Measurements from ENCODE around the gene ADPRHL1. TPM values are rescaled to one million over a fixed set of nuclear protein-coding genes. Genes with fewer than 3 reads are reported as not detected.
A peak's percentile ranks its signal among the peaks of the same experiment; 100 is the strongest.

ADPRHL1 gene
- total and polyA plus RNA-seq, 4 donors = 0.28 to 0.67 (median 0.55) TPM

DNA sequence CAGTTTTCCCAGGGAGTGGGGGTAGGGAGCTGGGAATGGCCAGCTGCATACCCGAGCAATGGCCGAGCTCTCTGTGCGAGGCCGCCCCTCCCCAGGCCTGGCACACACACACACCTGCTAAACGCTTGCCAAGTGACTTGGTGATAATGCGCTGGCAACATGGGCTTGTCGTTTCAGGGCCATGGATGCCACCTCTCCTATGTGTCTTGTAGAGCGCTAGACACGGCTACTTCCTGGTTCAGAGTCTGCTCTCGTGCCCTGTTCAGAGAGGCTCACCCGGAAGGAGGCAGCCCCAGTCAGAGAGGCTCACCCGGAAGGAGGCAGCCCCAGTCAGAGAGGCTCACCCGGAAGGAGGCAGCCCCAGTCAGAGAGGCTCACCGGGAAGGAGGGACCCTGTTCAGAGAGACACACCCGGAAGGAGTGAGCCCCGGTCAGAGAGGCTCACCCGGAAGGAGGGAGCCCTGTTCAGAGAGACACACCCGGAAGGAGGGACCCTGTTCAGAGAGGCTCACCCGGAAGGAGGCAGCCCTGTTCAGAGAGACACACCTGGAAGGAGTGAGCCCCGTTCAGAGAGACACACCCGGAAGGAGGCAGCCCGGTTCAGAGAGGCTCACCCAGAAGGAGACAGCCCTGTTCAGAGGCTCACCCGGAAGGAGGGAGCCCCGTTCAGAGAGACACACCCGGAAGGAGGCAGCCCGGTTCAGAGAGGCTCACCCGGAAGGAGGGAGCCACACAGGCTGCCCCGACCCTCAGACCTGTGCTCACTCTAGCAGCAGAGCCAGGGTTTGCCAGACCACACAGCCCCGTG lies 4.2 kb downstream of the ADPRHL1 start:
- H3K27me3 ChIP-seq (ENCODE audit: control insufficient read depth in 4 of 4, insufficient read depth in 4 of 4, low read length in 3 of 4) = no peaks in the 10 kb centered on the region
- peaks cover 0 to 4% (median 1%) of the 10 kb centered on the region in 4 donors for H3K4me1 ChIP-seq (ENCODE audit: control insufficient read depth in 4 of 4, insufficient read depth in 4 of 4, low read length in 3 of 4)
- peaks cover 0 to 4% (median 3%) of the 10 kb centered on the region in 4 donors for H3K36me3 ChIP-seq (ENCODE audit: control insufficient read depth in 4 of 4, insufficient read depth in 3 of 4, low read depth in 1 of 4, low read length in 3 of 4)
- H3K27ac ChIP-seq (ENCODE audit: low read depth in 1 of 2, low read length in 2 of 2) = peak overlapping the region in 1 of 2 donors; percentile 15
- no peaks in the 10 kb centered on the region for H3K9me3 ChIP-seq (ENCODE audit: control insufficient read depth in 4 of 4, low read length in 3 of 4)
- no peak overlapping the region for H3K4me3 ChIP-seq (ENCODE audit: low read depth in 1 of 3, low read length in 3 of 3)
- 68% methylated on average over 29 of the region's 29 CpGs for WGBS
- DNase-seq (ENCODE audit: low spot score) = no peak
- peak; percentile 77 to 84 for TF ChIP-seq GABPA (IDR thresholded peaks at IDR 0.05 in 1 of 2, conservative IDR thresholded peaks at IDR 0.05 in 1 of 2)
- TF ChIP-seq TAF1 (conservative IDR thresholded peaks at IDR 0.05) = no peak
- peak; percentile 52 for TF ChIP-seq NR2F2 (IDR thresholded peaks at IDR 0.05)
- H3K9ac ChIP-seq (ENCODE audit: low read depth in 1 of 2, low read length in 2 of 2) = no peak overlapping the region

DNA sequence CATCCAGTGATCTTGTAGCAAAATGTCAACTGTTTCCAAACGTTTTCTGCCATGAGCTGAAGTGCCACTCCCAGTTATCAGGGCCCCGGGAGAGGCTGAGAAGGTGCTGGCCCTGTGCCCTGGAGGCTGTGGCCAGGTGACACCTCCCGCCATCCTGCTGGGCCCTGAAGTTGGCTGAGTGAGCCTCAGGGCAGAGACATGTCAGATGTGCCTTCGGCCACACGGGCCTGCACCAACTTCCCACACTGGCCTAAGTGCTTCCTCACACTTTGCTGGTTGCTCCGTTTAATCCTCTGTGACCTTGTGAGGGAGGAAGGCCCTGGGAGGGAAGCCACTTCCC lies 4.8 kb downstream of the ADPRHL1 start:
- 55% methylated on average over 6 of the region's 6 CpGs for WGBS
- no peak overlapping the region for H3K9ac ChIP-seq (ENCODE audit: low read depth in 1 of 2, low read length in 2 of 2)
- no peak overlapping the region for H3K4me3 ChIP-seq (ENCODE audit: low read depth in 1 of 3, low read length in 3 of 3)
- TF ChIP-seq RXRA (IDR thresholded peaks at IDR 0.05) = no peak
- TF ChIP-seq HNF4A (conservative IDR thresholded peaks at IDR 0.05) = no peak
- TF ChIP-seq, protein P1, sequence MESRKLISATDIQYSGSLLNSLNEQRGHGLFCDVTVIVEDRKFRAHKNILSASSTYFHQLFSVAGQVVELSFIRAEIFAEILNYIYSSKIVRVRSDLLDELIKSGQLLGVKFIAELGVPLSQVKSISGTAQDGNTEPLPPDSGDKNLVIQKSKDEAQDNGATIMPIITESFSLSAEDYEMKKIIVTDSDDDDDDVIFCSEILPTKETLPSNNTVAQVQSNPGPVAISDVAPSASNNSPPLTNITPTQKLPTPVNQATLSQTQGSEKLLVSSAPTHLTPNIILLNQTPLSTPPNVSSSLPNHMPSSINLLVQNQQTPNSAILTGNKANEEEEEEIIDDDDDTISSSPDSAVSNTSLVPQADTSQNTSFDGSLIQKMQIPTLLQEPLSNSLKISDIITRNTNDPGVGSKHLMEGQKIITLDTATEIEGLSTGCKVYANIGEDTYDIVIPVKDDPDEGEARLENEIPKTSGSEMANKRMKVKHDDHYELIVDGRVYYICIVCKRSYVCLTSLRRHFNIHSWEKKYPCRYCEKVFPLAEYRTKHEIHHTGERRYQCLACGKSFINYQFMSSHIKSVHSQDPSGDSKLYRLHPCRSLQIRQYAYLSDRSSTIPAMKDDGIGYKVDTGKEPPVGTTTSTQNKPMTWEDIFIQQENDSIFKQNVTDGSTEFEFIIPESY (IDR thresholded peaks at IDR 0.05) = no peak
- no peak for TF ChIP-seq RAD21 (IDR thresholded peaks at IDR 0.05)
- no peak for TF ChIP-seq MAX (IDR thresholded peaks at IDR 0.05)
- no peak for TF ChIP-seq NR2F2 (IDR thresholded peaks at IDR 0.05)
- TF ChIP-seq CTCF (IDR thresholded peaks at IDR 0.05; ENCODE audit: low read depth, low read length, missing input control) = no peak
- no peak for TF ChIP-seq TAF1 (conservative IDR thresholded peaks at IDR 0.05)
- DNase-seq (ENCODE audit: low spot score) = no peak
- H3K9me3 ChIP-seq (ENCODE audit: control insufficient read depth in 4 of 4, low read length in 3 of 4) = no peaks in the 10 kb centered on the region
- no peaks in the 10 kb centered on the region for H3K27me3 ChIP-seq (ENCODE audit: control insufficient read depth in 4 of 4, insufficient read depth in 4 of 4, low read length in 3 of 4)
- H3K27ac ChIP-seq (ENCODE audit: low read depth in 1 of 2, low read length in 2 of 2) = peak overlapping the region in 1 of 2 donors; percentile 15
- H3K36me3 ChIP-seq (ENCODE audit: control insufficient read depth in 4 of 4, insufficient read depth in 3 of 4, low read depth in 1 of 4, low read length in 3 of 4) = peaks cover 0 to 3% (median 2%) of the 10 kb centered on the region in 4 donors
- peaks cover 0 to 4% (median 1%) of the 10 kb centered on the region in 4 donors for H3K4me1 ChIP-seq (ENCODE audit: control insufficient read depth in 4 of 4, insufficient read depth in 4 of 4, low read length in 3 of 4)

DNA sequence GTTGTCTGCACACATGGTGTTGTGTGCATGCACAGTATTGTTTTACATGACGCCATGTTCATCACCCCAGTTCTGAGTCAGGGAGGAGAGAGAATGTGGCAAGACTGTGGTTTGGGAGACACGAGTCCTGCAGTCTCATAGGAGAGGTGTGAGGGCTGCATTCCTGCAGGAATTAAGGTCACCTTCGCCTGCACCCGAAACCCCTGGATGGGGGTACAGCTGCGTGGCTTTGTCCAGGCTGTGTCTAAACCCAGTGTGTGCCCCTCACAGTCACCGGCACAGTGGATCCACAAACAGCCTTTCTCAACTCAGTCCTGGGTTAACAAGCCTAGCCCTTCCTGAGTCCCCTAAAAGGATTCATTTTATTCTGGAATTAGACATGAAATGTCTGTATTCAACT lies 5.7 kb downstream of the ADPRHL1 start:
- Histone ChIP-seq H3K9me3 (ENCODE audit: control insufficient read depth in 4 of 4, low read length in 3 of 4) (no peaks in the 10 kb centered on the region), H3K4me3 (ENCODE audit: low read depth in 1 of 3, low read length in 3 of 3) (no peak overlapping the region), H3K27ac (ENCODE audit: low read depth in 1 of 2, low read length in 2 of 2) (no peak overlapping the region), H3K9ac (ENCODE audit: low read depth in 1 of 2, low read length in 2 of 2) (no peak overlapping the region), H3K27me3 (ENCODE audit: control insufficient read depth in 4 of 4, insufficient read depth in 4 of 4, low read length in 3 of 4) (no peaks in the 10 kb centered on the region), H3K4me1 (ENCODE audit: control insufficient read depth in 4 of 4, insufficient read depth in 4 of 4, low read length in 3 of 4) (peaks cover 0 to 4% (median 1%) of the 10 kb centered on the region in 4 donors), H3K36me3 (ENCODE audit: control insufficient read depth in 4 of 4, insufficient read depth in 3 of 4, low read depth in 1 of 4, low read length in 3 of 4) (peaks cover 0 to 2% (median 0%) of the 10 kb centered on the region in 4 donors)
- 96% methylated on average over 6 of the region's 6 CpGs for WGBS
- DNase-seq (ENCODE audit: low spot score) = no peak
- TF ChIP-seq RAD21 (IDR thresholded peaks at IDR 0.05) = no peak
- no peak for TF ChIP-seq CTCF (IDR thresholded peaks at IDR 0.05; ENCODE audit: low read depth, low read length, missing input control)
- no peak for TF ChIP-seq NR2F2 (IDR thresholded peaks at IDR 0.05)
- TF ChIP-seq GABPA (IDR thresholded peaks at IDR 0.05 in 1 of 2, conservative IDR thresholded peaks at IDR 0.05 in 1 of 2) = no peak
- TF ChIP-seq RXRA (IDR thresholded peaks at IDR 0.05) = no peak
- no peak for TF ChIP-seq FOXA1 (IDR thresholded peaks at IDR 0.05)
- TF ChIP-seq ATF3 (IDR thresholded peaks at IDR 0.05) = no peak
